Activated CD8-positive, alpha-beta T cell treated with anti-CD3 and anti-CD28 coated beads, Interleukin-2, amount 10 ng/mL, durations not matched to agents 7 days and 5 days (primary cell): ENCODE results near the gene PCED1A. TPM values are rescaled to one million over a fixed set of nuclear protein-coding genes. Genes with fewer than 3 reads are reported as not detected.
"Not testable (repeated sequence)": the region's sequence is repeated elsewhere in the genome, so short reads cannot be mapped to it uniquely, and the experiment has no call there.

Experiments used
- ATAC-seq: fragments of 150-1000 bp; cut with Tn5 transposase; one replicate; pipeline ENCODE4 v1.10.0; 2021; ENCODE audit warnings: moderate library complexity
- CTCF ChIA-PET: fragments of 350-600 bp; sonication (Branson Sonifier 250); formaldehyde crosslinking; loops from one replicate; lab custom pipeline; 2021; ENCODE audit warnings: antibody characterized with exemption; lab: Charles Lee
- POLR2A ChIA-PET: fragments of 350-600 bp; sonication (Branson Sonifier 250); formaldehyde crosslinking; loops from one replicate; lab custom pipeline; 2021; ENCODE audit warnings: antibody characterized with exemption; lab: Charles Lee
- DNase-seq: peaks from one replicate; pipeline ENCODE4 v3.0.0-alpha.2; 2020
- H3K27ac Mint-ChIP-seq: one replicate; pipeline ENCODE4 v1.8.0; 2021; ENCODE audit warnings: mild to moderate bottlenecking, mixed read lengths
- H3K27me3 Mint-ChIP-seq: one replicate; pipeline ENCODE4 v1.8.0; 2021; ENCODE audit warnings: low read depth, mixed read lengths
- H3K36me3 Mint-ChIP-seq: one replicate; pipeline ENCODE4 v1.8.0; 2021; ENCODE audit warnings: low read depth, mixed read lengths
- H3K4me1 Mint-ChIP-seq: one replicate; pipeline ENCODE4 v1.8.0; 2021; ENCODE audit warnings: low read depth, mixed read lengths
- H3K4me3 Mint-ChIP-seq: one replicate; pipeline ENCODE4 v1.8.0; 2021; ENCODE audit warnings: mild to moderate bottlenecking, mixed read lengths
- H3K9me3 Mint-ChIP-seq: one replicate; pipeline ENCODE4 v1.8.0; 2022; ENCODE audit warnings: mixed read lengths; ENCODE audit not compliant: insufficient read depth
- total RNA-seq, 2 experiments: library from RNA; stranded (reverse); gene quantifications; one replicate each; pipeline ENCODE4 v1.2.3, GENCODE V29; 2021

Gene PCED1A
- total RNA-seq, 2 experiments from 2014 or later, result 17.3 to 17.9 TPM

DNA sequence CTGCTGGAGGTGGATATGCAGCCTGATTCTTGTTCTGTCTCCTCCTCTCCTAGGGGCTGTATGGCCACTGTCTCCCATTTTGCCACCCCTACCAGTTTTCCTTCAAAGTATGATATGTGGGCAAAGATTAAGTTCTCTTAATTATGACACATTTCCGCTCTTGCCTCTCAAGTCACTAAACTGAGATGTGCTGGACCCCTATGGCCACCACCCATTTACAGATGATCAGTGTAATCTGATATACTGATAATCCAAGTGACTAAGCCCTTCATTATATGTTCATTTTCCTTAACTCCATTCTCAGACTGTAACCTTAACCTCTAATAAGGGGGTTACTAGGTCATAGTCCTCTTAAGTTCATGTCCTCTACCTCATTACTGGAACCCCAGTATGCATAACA lies 26.4 kb downstream of the PCED1A start:
- CTCF ChIA-PET, result interaction anchor here (0.6 kb wide), 1 partner anchor 47 kb away, joined by 4 read pairs; no protein-coding TSS in a partner anchor
- no peak overlapping the region for H3K4me3 Mint-ChIP-seq

DNA sequence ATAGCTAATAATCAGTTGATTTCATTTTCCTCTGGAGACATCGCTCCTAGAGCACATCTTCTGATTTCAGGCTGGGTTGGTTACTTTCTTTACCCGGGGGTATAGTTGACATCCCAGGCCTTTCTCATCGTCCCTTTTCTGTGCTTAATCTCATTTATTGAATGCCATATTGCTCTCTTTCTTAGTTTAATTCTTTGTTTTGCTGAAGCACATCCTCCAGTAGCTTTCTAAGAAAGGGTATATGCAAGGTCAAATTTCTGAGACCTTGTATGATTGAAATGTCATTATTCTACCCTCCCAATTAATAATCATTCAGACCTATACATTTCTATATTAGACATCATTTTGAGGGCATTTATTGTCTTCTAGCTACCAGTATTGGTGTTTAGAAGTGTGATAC lies 28.3 kb downstream of the PCED1A start:
- Mint-ChIP-seq H3K9me3 (peaks cover 6% of the 10 kb centered on the region), H3K4me3 (no peak overlapping the region), H3K36me3 (no peaks in the 10 kb centered on the region), H3K27me3 (peaks cover 47% of the 10 kb centered on the region), H3K4me1 (no peaks in the 10 kb centered on the region), H3K27ac (no peak overlapping the region)
- ChIA-PET CTCF (no interaction called here), POLR2A (interaction anchor here (0.6 kb wide), 1 partner anchor 174 kb away, joined by 3 read pairs; no protein-coding TSS in a partner anchor)
- ATAC-seq (no peak), DNase-seq (no peak)

More for the DNA sequence above, 26.4 kb downstream of the PCED1A start:
- DNase-seq, result no peak
- Mint-ChIP-seq H3K27ac (no peak overlapping the region), H3K4me1 (peaks cover 4% of the 10 kb centered on the region), H3K27me3 (peaks cover 52% of the 10 kb centered on the region), H3K36me3 (no peaks in the 10 kb centered on the region), H3K9me3 (peaks cover 6% of the 10 kb centered on the region)
- POLR2A ChIA-PET, result no interaction called here
- ATAC-seq, result no peak

DNA sequence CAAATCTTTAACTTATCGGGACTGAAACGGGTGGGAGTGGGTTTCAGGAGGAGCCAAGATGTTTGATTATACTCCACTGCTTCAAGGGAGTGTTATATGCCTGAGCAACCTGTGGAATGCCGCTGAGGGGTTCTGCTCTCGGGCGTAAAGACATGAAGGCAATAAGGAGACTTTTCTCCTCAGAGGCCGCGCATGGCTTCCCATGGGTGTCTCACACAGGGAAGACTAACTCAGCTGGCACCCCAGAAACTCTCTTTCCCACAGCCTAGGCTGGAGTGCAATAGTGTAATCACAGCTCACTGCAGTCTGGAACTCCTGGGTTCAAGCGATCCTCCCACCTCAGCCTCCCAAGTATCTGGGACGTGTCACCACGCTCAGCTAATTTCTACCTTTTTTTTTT lies 30.8 kb downstream of the PCED1A start:
- Mint-ChIP-seq H3K27me3 (peaks cover 60% of the 10 kb centered on the region), H3K9me3 (peaks cover 6% of the 10 kb centered on the region), H3K4me3 (no peak overlapping the region), H3K4me1 (no peaks in the 10 kb centered on the region), H3K36me3 (no peaks in the 10 kb centered on the region), H3K27ac (no peak overlapping the region)
- ChIA-PET POLR2A (no interaction called here), CTCF (no interaction called here)
- no peak for DNase-seq
- ATAC-seq, result no peak

DNA sequence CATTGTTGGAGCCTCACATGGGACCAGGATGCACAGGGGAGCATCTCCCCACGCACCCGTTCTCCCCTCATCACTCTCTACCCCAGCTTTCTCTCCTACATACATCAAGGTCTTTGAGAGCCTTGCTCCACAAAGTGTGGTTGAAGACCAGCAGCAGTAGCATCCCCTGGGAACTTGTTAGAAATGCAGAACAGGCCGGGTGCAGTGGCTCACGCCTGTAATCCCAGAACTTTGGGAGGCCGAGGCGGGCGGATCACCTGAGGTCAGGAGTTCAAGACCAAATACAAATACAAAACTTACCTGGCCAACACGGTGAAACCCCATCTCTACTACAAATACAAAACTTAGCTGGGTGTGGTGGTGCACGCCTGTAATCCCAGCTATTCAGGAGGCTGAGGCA lies 32.5 kb downstream of the PCED1A start:
- H3K27ac Mint-ChIP-seq, ATAC-seq, H3K9me3 Mint-ChIP-seq, CTCF ChIA-PET, POLR2A ChIA-PET, H3K36me3 Mint-ChIP-seq, H3K4me3 Mint-ChIP-seq, DNase-seq, H3K4me1 Mint-ChIP-seq: not testable (repeated sequence)
- peaks cover 57% of the 10 kb centered on the region for H3K27me3 Mint-ChIP-seq

DNA sequence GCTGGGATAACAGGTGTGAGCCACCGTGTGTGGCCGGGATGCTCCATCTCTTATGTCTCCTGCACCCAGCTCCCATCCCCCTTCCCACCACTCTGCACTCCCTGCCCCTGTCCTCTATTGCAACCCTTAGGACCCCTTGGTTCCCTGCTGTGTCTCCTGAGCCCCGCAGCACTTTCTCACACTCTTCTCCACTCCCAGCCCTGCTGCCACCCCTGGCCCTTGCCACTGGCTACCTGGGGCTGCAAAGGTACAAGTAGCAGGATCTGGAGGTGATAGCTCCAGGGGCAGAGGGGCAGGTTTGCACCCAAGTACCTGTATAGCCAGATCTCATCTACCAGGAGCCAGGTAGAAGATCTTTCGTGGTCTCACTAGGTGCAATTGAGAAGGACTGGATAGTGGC lies 33.4 kb downstream of the PCED1A start:
- Mint-ChIP-seq H3K4me3 (no peak overlapping the region), H3K9me3 (peaks cover 2% of the 10 kb centered on the region), H3K4me1 (no peaks in the 10 kb centered on the region), H3K27me3 (peaks cover 57% of the 10 kb centered on the region), H3K36me3 (no peaks in the 10 kb centered on the region), H3K27ac (no peak overlapping the region)
- POLR2A ChIA-PET, result no interaction called here
- ATAC-seq, result no peak
- DNase-seq, result no peak
- CTCF ChIA-PET, result no interaction called here

DNA sequence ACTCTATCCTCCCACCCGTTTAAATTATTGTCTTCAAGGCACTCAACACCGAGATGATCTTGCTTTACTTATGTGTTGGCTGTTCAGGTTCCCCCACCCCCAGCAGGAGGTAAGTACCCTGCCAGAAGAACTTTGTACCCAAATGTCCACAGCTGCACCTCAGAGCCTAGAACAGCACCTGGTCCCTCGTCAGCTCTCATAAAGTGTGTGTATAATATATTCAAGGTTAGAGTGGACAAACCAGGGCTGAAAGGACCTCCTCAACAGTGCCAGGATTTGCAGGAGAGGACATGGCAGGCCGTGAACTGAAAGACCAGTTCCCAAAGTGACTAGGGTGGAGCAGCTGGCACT lies 34.1 kb downstream of the PCED1A start:
- ChIA-PET POLR2A (no interaction called here), CTCF (no interaction called here)
- DNase-seq (no peak), ATAC-seq (no peak)
- H3K27me3 Mint-ChIP-seq, result peaks cover 57% of the 10 kb centered on the region
- H3K36me3 Mint-ChIP-seq, result no peaks in the 10 kb centered on the region
- no peaks in the 10 kb centered on the region for H3K9me3 Mint-ChIP-seq
- H3K4me1 Mint-ChIP-seq, result peaks cover 4% of the 10 kb centered on the region
- no peak overlapping the region for H3K27ac Mint-ChIP-seq
- H3K4me3 Mint-ChIP-seq, result no peak overlapping the region

DNA sequence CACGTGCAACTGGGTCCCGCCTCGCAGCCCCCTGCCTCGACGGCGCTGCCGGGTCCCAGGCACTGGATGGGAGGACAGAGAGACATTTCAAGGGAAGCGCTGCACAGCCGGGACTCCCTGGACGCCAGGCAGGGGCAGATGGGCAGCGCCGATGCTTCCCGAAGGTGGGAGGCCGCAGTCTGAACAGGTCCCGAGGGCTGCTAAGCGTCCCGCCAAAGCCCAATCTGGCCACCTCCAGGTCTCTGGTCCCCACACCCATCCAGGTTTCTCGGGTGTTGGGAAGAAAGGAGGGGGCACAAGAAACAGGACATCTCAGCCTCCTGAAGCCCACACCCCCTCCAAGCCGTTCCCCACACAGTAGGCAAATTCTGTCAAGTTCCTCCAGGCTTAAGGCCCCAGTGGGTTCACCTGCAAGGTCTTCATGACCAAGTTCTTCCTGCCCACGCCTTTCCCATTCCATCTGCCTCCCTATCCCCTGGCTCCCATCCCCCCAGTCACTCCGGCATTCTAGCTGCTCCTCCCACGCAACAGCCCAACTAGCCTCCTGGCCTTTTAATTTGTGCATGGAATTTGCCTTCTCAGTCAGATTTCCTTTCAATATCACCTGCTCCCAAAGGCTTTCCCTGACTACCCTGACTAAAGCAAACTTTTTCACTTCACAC lies 34.6 kb downstream of the PCED1A start:
- CTCF ChIA-PET, result no interaction called here

DNA sequence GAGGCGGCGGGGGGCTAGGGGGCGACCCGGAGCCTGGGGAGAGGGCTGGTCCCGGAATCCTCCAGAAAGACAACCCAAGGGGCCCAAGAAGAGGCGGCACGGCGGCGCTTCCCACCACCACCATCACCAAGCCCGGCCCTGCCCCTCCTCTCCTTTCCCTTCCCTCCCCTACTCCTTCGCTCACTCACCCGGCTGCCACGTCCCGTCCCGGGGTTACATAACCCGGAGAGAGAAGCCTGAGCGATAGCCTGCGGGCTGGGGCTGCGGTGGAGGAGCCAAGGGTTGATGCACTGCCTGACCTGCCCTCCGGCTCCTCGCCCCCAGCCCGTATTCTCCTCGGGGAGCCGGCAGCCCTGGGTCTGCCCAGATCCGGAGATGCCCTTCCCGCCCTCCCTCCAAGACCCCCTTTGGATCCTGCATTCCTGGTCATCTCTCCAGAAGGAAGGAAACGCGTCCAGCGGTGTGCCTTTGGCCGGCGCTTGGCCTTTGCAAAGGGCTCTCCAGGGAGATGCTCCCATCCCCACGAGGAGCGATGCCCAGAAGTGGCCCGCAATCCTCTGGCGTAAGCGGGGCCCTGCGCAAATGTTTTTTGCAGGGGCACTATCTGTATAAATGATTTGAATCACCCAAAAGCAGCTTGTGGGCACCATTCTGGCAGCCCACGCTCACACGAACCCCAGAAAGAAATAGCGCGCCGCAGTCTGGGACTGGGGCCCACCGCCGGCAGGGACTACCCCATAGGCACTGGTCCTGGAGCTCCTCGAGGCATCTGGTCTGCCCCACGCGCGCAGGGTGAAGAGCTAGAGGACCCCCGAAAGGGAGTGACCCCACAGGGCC lies 35.4 kb downstream of the PCED1A start:
- ChIA-PET POLR2A (interaction anchor here (0.6 kb wide), 1 partner anchor 21 kb away, joined by 3 read pairs; no protein-coding TSS in a partner anchor), CTCF (no interaction called here)
- peaks cover under 1% of the 10 kb centered on the region for H3K36me3 Mint-ChIP-seq
- peaks cover 58% of the 10 kb centered on the region for H3K27me3 Mint-ChIP-seq
- DNase-seq (no peak), ATAC-seq (no peak)
- H3K27ac Mint-ChIP-seq, result no peak overlapping the region
- H3K9me3 Mint-ChIP-seq, result no peaks in the 10 kb centered on the region
- no peak overlapping the region for H3K4me3 Mint-ChIP-seq
- peaks cover 12% of the 10 kb centered on the region for H3K4me1 Mint-ChIP-seq

More for the DNA sequence above, 34.6 kb downstream of the PCED1A start:
- Mint-ChIP-seq H3K27ac (no peak overlapping the region), H3K9me3 (no peaks in the 10 kb centered on the region), H3K27me3 (peaks cover 57% of the 10 kb centered on the region), H3K36me3 (no peaks in the 10 kb centered on the region), H3K4me1 (peaks cover 9% of the 10 kb centered on the region), H3K4me3 (no peak overlapping the region)
- ATAC-seq (no peak), DNase-seq (no peak)
- POLR2A ChIA-PET, result no interaction called here

DNA sequence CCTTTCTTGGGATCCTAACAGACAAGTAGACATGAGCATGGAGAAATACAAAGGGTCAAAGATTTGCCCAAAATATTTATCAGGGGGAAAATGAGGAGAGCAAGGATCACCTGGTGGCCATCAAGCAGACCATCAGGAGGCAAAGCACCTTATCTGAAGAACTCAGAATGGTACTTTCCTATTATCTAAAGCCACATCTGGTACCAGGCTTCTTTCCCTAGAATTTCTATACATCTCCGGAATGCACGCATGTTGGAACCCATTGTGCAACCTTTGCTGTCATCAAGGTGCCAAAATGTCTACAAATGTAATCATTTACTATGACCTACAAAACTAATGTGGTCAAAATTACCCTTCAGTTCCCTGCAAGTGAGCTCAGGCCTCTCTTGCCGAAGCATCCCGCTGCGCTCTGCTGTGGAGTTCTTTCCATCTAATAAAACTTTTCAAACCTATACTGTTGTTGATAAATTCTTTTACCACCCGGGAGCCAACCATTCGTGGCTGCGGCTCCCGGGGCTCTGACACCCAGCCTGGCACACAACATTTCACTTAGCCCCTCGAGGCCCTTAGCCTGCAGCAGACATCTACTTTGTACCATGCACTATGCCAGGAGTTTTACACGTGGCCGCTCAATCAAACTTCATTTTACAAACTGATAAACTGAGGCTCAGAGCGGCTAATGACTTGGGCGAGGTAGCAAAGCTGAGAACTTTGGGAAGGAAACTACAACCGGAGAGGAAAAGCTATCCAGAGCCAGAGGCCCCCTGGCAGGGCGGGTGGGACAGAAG lies 36.2 kb downstream of the PCED1A start:
- peaks cover 21% of the 10 kb centered on the region for H3K4me1 Mint-ChIP-seq
- no peak overlapping the region for H3K27ac Mint-ChIP-seq
- H3K4me3 Mint-ChIP-seq, result no peak overlapping the region
- peaks cover 67% of the 10 kb centered on the region for H3K27me3 Mint-ChIP-seq
- peaks cover 3% of the 10 kb centered on the region for H3K36me3 Mint-ChIP-seq
- DNase-seq, result no peak
- ChIA-PET POLR2A (interaction anchor here (0.6 kb wide), 1 partner anchor 22 kb away, joined by 3 read pairs; no protein-coding TSS in a partner anchor), CTCF (no interaction called here)
- ATAC-seq, result no peak
- no peaks in the 10 kb centered on the region for H3K9me3 Mint-ChIP-seq

DNA sequence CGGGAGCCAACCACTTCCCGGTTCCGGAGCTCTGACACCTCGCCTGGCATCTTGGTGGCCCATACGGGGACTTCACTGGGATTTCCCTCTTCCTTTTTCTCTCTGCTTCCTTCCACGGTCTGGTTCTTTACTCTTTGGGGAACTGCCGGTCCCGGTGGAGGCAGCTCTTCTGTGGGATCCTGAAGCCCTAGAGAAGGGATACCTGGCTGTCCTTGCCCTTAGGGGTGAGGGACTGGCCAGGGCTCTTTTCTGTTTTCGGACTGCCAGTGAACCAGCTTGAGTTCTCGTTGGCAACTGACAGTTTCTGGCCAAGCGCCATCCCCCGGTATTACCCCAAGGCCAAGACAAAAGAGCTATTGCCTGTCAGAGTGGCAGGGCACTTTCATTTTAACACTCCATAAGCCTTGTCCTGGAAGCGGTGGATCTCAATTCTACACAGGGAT lies 39.1 kb downstream of the PCED1A start:
- Mint-ChIP-seq H3K4me1 (peaks cover 32% of the 10 kb centered on the region), H3K36me3 (peaks cover 3% of the 10 kb centered on the region), H3K27ac (no peak overlapping the region), H3K27me3 (peaks cover 58% of the 10 kb centered on the region), H3K9me3 (no peaks in the 10 kb centered on the region), H3K4me3 (peak overlapping the region; percentile 60)
- DNase-seq, result no peak
- ChIA-PET CTCF (interaction anchor here (0.7 to 1.0 kb wide), 2 partner anchors 20 to 42 kb away, joined by 3 to 4 read pairs; no protein-coding TSS in a partner anchor), POLR2A (interaction anchor here (0.5 to 1.3 kb wide), 3 partner anchors 8 to 331 kb away, joined by 3 to 4 read pairs (median 3); partner anchors contain the start of gene VPS16)
- no peak for ATAC-seq

DNA sequence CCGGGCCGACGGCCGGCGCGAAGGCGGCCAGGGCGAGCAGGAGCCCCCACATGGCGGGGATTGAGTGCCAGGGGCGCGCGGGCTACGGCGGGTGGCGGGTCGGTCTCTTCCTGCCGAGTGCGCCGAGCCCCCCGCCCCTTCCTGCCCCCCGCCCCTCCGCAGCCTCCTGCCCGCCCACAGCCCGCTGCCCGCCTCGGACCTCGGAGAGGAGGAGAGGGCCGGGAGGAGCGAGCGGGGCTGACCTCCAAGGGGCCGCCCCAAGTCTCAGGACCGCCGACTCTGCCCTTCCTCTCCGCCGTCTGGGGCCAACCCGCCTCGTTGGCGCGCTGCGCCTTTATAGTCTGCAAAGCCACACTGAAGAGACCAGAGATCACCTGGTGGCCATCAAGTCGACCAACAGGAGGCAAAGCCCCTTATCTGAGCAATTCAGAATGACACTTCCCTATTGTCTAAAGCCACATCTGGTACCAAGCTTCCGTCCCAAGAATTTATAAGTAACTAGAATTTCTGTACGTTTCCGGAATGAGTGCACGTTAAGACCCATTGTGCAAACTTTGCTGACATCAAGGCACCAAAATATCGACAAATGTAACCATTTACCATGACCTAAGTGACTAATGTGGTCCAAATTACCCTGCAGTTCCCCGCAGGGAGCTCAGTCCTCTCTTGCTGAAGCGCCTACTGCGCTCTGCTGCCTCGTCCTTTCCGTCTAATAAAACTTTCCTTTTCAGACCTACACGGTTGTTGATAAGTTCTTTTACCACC lies 39.8 kb downstream of the PCED1A start, which contains the start of gene CPXM1:
Gene CPXM1 (minus strand): TSS at position 107 of the 765 bp plus-strand sequence. CDS start 55 bp downstream, at position 52.
- DNase-seq (no peak), ATAC-seq (peak; percentile 49)
- CTCF ChIA-PET, result interaction anchor here (0.7 to 1.0 kb wide), 2 partner anchors 21 to 43 kb away, joined by 3 to 4 read pairs; no protein-coding TSS in a partner anchor
- POLR2A ChIA-PET, result interaction anchor here (0.5 to 1.3 kb wide), 3 partner anchors 8 to 331 kb away, joined by 3 to 4 read pairs (median 3); partner anchors contain the start of gene VPS16
- Mint-ChIP-seq H3K36me3 (peaks cover 3% of the 10 kb centered on the region), H3K4me3 (peak within 1 kb of the TSS; percentile 76), H3K4me1 (peaks cover 32% of the 10 kb centered on the region), H3K9me3 (no peaks in the 10 kb centered on the region), H3K27me3 (peaks cover 53% of the 10 kb centered on the region), H3K27ac (peak within 1 kb of the TSS; percentile 57)
